HG03196 (cell line): ENCODE data around the gene ZNF385B.

ENCODE experiments used
- ATAC-seq: cut with Tn5 transposase; IDR thresholded peaks from one replicate; pipeline ENCODE4 v1.9.1; 2021; ENCODE audit not compliant: unreplicated experiment

Gene ZNF385B

DNA sequence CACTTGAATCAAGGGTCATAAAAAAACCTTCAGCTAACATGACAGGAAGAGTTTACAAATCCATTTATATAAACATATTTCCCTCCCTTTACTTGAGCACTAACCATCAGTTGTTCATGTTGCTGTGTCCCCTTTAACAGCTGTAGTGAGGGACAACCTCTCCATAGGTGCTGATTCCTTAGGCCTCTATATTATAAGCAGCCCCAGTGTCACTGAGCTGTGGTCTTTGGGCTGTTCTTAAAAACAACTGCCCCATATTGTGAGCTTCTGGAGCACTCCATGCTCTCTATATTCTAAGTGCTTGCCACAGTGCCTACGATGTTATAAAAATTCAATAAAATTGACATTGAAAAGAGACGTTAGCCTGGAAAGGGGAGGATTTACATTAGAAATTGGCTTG, 175.3 kb downstream of the ZNF385B start:
- ATAC-seq: no peak

DNA sequence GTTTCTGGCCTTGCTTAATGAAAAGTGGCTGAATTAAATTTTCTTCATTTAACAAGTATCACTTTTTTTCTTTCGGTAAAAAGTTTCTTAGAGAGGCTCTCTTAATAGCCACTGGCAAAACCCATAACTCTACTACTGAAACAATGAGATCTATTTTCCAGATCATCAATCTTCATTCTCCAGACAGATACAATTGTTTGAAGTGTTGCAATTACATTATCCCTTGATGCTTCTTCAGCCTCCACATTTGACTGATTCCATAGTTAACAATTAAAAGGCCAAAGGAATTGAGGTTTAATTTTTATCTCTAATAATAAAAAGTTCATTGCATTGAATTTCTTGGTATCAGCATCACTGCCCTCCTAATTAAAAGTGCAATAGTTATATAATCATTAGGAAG, 176.3 kb downstream of the ZNF385B start:
- ATAC-seq: no peak

DNA sequence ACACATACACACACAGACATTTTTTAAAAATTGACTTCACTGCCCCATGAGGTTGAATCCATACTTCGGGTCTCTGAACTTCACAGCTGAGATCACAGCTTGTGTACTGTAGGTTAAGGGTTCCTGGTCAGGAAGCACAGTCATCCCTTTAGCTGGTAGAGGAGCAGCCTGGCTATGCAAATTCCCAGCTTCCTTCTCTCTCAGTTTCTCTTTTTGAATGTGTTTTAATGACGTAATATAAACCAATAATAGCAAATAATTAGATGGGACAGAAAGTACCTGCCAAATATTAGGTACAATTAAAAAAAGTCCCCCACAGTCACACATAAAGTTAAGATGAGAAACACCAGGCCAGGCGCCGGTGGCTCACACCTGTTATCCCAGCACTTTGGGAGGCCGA, 178.7 kb downstream of the ZNF385B start:
- no peak for ATAC-seq

DNA sequence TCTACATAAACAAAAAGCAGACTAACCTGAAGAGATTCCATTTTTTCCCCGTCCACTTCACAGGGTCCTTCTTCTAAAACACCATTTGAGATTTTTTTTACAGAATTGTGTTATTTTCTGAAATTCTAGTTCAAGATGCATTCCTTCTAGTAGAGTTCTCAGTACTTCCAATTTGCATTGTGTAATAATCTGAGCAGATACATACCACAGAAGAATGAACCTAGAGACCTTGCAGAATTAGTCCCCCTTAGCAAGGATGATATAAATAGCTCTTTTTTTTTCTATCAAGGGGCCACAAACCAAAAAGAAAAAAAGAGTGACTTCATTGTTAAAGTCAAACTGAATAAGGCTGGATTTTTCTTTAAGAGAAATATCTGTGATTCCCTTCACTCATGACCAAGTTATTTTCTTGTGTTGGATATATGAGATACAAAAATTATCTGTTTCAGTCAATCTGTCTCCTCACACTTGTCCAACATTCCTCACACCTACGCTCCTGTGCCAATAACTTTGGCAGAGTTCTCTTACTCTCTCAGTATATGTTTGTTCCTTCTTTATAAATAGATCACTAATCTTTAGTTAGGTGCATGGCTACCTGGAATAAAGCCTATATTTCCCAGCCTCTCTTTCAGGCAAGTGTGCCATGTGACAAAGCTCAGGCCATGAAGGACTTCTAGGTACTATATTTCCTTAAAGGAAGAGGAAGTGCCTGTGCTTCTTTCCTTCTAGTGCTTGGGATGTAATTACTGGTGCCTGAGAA, 183.5 kb downstream of the ZNF385B start:
- no peak for ATAC-seq

DNA sequence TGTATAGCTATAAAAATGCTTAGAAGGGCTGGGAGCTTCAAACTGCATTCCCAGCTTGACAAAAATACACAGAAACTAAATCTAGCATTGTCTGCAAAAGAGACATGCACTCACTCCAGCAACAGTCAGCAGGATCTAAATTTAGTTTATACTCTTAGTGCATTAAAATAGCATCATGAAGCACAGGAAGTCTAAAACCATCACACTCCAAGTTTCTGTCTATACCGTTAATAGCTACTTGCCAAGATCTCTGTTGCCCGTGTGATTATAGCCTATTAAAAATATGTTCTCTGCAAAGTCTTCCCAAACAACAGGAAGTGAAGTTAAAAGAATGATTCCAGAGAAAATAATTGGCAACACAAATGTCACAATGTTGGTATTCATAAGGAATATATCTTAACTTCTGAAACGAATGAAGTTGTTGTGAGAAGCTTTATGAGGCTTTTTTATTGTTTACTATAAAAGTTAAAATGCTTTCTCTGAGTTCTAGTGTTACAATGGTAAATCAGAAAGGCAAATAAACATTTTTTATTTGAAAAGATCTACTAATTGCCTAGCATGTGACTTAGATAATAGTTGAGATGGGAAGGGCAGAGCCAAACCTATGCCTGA, 184.2 kb downstream of the ZNF385B start:
- no peak for ATAC-seq

DNA sequence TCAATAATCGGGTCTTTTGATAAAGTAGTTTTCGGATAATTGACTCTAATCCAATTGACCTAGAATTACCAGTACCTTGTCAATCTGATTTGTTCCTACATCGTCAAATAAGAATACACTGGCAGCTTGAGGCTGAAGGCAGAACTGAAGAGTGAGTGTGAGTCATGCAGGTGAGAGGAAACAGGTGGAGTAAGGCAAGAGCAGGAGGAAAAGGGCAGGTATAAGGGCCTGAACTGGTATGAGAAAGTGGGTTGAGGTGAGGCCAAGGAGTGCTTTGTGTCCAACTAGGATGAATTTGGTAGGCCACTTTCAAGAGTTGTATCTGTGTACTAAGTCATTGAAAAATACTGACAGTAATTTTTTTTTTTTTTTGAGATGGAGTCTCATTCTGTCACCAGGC, 186.0 kb downstream of the ZNF385B start:
- ATAC-seq: no peak

DNA sequence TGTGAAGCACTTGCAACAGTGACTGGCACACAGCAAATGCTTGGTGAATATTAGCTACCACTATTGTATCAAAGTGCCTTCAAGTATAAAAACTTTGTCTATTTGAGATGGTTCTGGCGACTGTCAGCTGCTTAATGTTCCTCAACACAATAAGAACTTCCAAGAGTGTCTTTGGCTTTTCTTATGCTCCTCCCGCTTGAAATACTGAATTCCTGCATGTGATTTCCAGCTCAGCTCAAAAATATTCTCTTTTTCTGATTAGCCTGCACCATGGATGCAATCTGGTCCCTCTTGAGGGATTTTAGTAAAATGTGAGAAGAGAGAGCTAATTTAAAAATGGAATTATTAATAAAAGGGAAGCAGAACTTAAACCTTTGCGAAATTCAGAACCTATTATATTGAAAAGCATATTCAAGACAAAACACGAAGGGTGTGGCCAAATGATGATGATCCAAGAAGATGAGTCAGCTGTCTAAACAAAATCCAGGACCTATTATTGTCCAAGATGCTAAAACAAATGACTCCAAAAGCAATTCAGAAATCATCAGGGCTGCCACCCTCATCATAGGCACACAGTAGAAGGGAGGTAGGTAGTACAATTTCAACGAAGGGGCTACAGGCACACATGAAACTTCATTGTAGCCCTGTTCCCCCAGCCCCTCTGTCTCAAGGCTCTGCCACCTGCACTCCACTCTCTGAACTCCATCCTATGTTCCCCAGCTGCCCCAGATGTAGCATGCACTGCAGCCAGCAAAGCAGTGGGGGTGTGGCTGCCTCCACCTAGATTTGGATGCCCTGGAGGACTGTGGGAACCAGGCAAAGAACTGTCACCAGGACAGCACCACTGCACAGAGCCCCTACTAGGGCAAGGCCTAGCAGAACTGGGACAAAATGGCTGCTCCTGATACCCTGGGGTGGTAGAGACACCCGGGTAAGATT, 190.1 kb downstream of the ZNF385B start:
- no peak for ATAC-seq

DNA sequence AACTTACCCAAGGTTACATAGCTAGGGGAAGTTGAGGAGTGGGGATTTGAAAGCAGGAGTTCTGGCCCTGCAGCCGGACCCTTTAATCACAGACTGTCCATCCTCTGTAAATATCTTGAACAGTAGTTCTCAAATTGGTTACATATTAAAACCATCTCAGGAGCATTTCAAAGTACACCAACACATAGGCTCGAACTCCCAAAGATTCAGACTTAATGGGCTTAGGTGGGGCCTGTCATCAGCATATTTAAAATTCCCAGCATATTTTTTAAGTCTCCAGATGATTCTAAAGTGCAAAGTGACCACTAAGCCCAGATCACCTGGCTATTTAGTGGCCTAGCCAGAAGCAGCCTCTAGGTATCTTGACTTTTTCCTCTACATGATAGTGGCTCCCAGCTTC, 192.2 kb downstream of the ZNF385B start:
- ATAC-seq: no peak

DNA sequence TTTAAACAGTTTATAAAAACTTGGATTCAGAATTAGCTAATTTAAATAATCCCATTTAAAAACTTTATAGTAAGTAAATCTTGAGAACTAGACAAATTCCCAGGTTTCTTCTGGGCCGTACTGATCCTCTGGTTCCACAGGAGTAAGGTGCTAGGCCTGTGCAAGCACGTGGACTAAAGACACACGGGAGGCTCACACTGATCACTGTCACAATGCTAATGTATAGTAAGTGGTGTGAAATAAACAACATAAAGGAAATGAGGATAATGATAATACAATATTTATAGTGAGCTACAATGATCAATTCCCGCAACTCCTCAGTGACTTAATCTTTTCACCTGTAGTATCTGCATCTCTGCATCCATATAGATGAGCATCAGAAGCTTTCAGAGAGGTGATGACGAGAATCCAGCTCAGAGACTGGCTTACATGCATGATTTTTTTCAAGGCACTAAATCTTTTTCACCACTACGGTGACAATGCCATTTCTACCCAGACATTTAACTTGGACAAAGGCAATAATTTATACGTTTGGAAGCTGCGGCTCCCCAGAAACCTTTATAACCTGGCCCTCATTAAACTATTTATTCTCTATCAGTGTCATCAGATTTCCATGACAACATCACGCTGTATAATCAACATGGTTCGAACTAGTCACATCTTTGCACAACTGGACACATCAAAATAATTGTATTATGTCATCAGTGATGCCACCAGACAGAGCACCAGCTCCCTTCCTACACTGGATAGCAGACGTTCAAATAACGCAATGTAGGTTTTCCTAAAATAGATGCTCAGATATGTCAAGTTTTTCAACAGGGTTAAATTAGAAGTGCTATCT, 196.2 kb downstream of the ZNF385B start:
- no peak for ATAC-seq

DNA sequence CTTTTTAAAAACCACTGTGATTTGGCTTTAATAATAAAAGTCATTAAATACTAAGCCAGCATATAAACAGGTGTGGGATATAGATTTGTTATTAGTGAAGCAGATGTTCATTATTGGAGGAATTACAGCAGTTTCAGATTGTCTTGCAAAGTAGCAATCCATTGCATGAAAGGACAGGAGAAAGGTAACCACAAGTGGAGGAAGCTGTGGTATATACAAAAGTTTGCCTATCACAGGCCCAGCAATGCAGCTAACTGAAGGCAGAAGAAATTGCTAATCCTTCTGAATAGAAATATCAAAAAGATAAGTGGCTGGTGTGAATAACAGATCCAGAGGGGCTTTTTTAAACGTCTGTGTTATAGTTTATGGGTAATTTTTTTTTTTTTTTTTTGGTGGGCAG, 199.4 kb downstream of the ZNF385B start:
- ATAC-seq: no peak

DNA sequence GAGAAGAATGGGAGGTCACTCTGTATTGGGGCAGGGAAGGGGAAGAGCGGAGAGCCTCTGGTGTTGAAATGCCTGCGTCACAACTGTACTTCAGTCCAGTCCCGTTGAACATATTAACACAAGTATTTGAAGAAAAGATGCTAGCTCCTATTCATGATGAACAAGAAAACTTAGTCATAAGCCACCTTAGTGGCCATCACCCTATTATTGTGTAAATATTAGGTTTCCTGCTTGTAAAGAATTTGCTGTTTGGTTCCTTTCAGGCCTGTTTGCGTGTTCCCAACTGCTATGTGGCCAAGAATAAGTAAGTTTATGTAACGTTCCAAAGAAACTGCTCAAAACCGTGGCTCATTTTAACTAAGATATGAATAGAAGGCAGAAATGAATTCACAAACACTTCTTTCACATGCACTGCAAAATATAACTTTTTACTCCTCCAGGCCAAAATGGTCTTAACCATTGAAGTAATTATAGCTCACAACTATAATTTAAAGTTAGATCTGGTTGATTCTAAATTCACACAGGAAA, 204.3 kb downstream of the ZNF385B start:
- ATAC-seq: no peak

DNA sequence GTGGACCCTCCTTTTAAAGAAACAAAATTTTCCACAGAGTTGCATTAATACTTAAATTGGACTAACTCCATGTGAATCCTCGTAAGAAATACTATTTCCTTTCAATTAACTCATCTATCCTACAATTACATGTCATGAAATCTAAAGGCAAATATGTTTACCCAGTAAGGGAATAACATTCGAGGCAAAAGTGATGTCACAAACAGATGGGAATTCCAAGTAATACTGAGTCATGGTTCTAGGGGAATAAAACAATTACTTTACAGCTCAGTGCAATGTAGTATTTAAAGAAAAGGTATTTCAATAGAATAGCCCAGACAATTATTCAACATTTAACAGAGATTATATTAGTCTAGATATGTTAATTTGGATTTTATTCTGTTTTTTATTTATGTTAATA, 205.8 kb downstream of the ZNF385B start:
- no peak for ATAC-seq

DNA sequence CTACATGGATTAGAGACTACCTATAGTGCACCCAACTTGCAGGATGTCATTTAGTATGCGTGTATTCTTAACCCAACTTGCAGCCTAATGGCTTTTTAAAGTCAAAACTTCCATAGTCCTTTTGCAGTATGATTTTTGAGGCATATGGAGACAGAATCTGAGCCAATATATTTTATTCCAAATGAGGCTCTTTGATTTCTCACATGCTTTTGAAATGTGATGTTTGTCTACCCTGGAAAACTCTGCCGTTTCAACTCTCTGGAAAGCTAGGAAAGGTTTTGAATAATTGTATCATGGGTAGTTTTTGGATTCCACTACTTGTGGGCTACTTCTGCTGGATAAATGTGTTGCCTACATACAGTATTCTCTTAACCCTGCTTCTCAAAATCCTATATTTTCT, 206.6 kb downstream of the ZNF385B start:
- no peak for ATAC-seq

DNA sequence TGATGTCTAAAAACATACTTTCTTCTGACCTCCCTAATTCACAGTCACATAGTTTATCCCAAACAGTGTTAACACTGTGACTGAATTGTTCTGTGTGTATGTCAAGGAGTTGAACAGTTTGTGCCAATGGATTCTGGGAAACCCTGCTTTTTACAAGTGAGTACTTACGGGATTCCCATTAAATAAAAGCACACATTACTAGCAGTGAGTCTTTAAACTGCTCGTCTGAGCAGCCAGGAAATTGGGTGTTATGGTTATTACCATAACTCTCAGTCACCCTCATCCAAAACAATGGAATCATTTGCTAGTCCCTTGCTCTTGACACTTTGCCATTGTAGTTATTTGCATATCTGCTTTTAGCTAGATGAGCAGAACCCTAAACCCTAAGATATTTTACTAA, 209.1 kb downstream of the ZNF385B start:
- no peak for ATAC-seq

DNA sequence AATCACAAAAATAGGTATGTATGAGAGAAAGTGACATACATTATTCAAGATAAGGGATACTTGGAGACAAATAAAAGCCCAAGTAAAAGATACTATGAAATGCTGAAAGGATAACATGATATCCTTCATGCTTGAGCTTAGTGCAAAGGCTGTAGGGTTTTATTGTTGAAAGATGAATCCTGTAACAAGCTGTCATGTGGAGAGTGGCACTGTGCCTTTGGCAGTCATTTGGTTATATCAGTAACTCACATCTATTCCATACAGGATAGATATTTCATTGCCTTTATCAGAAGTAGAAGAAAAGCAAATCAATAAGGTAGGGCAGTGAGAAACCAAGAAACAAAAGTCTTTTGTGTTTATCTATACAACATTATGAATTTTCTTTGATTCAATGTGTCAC, 211.0 kb downstream of the ZNF385B start:
- no peak for ATAC-seq

DNA sequence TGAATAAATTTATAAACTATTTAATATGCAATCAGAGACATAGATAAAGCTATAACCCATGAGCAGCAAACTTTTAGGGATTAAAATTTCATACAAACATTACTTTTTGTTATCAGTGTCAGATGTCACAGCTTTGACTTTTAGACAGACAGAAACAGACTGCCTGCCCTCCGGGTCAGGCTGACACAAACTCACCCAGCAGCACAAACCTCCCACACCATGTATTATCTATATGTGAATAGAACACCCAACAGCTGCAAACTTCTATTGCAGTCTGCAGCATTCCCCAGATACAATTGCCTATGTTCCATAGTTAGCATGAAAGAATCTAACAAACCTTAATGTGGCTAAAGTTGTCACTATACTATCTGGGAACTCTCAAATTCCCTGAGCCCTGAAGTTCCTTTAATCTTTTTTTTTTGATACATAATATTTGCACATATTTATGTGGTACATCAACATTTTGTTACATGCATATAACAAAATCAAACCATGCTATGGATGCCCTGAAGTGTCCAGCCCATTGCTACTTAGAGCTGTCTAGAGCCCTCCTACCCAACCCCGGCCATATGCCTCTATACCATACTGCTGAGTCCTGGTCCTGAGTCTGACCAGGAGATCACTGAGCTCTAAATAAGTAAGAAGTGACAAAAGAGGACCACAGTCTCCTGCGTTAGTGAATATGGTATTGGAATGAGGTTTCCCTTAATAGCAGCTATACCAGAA, 214.4 kb downstream of the ZNF385B start:
- ATAC-seq: no peak

DNA sequence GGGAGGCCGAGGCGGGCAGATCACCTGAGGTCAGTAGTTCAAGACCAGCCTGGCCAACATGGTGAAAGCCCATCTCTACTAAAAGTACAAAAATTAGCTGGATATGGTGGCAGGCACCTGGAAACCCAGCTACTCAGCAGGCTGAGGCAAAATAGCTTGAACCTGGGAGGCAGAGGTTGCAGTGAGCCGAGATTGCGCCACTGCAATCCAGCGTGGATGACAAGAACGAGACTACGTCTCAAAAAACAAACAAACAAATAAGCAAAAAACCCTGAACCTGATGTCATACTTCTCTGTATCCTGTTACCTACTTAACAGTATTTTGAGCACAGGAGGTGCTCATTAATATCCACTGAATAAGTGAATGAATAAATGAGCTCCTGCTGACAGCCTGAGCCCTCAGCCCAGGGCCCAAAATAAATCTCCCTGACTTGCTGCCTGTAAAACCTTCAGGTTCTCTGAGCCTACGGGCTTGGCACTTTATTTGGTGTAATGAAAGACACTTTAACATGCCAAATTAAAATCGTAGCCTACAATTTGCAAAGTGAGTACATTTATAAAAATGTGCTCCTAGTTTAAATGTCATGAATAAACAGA, 215.1 kb downstream of the ZNF385B start:
- ATAC-seq: no peak

DNA sequence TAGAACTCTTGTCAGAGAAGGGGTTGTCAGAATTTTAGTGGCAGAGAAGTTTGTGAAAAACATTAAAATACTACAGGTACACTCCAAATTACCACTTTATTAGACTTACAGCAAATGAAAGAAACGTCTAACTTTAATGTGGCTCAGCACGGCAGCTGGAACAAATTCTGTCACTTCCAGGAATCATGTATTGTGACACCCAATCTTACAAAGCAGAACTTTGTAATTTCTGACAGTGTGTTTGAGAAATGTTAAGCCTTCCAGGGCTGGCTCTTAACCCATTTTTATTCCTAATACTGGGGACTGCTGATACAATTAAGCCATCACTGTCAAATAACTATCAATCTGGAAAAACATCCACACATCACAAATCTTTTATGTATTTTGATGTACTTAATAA, 216.4 kb downstream of the ZNF385B start:
- no peak for ATAC-seq

DNA sequence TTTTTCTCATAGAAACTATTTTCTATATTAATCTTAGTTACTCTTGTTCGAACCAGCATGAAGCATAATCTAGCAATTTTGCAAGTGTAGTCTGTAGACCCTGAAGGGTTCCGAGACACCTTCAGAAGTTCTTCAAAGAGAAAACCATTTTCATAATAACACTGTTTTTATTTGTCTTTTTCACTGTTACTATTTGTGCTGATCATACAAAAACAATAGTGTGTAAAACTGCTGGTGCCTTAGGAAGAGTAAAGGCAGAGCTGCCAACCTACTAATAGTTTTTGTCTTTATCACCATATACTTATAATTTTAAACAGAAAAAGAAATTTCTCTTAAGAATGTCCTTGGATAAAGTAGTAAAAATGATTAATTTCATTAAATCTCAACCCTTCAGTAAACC, 218.9 kb downstream of the ZNF385B start:
- no peak for ATAC-seq

DNA sequence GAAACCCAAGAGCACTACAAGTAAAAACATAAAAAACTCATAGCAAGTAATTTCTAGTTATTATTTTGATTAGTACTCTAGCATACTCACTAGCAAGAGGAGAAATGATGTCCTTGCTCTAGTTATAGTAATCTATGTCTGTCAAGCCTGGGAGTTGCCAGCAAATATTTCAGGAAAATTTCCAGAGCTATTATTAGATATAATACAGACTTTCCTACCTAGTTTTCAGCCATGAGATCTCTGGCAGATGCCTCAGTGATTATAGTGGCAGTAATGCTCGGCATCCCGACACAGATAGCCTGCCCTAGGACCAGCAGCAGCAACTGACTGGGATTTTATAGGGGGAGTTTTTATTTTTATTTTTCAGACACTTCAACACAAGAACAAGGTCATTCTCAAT, 224.4 kb downstream of the ZNF385B start:
- ATAC-seq: no peak
